ENCODE measurements around the gene MFSD12. TPM values are rescaled to one million over a fixed set of nuclear protein-coding genes. Genes with fewer than 3 reads are reported as not detected.
A peak's percentile ranks its signal among the peaks of the same experiment; 100 is the strongest.

Gene MFSD12
- total and polyA plus RNA-seq, 2 donors (not counting 3 experiments of a cell fraction or from before 2014, with no cell fraction given) = 51.7 to 78.9 TPM

- no peak for FAIRE-seq
- H2AFZ ChIP-seq (ENCODE audit: low read depth, low read length) = no peak overlapping the region
- no peaks in the 10 kb centered on the region for H3K9me3 ChIP-seq (replicated peaks; ENCODE audit: control insufficient read depth, insufficient read depth, low read length)
- TF ChIP-seq EZH2 (IDR thresholded peaks at IDR 0.05; ENCODE audit: borderline replicate concordance, low read depth, low read length, severe bottlenecking) (no peak), JUN (IDR thresholded peaks at IDR 0.05; ENCODE audit: borderline replicate concordance, insufficient read depth, insufficient read length, low read depth) (no peak), MYC (IDR thresholded peaks at IDR 0.05; ENCODE audit: low read depth, low read length) (no peak), FOS (IDR thresholded peaks at IDR 0.05; ENCODE audit: borderline replicate concordance, insufficient read depth, low read length) (no peak), MAX (IDR thresholded peaks at IDR 0.05; ENCODE audit: insufficient read depth, insufficient read length) (no peak), CTCF (IDR thresholded peaks at IDR 0.05; ENCODE audit: extremely low read depth in 1 of 2, insufficient read depth in 1 of 2, low read depth in 1 of 2, low read length in 2 of 2) (no peak), GATA2 (IDR thresholded peaks at IDR 0.05; ENCODE audit: insufficient read depth, insufficient read length, low read depth, low read length) (no peak), POLR2AphosphoS5 (IDR thresholded peaks at IDR 0.05; ENCODE audit: insufficient read depth, low read depth, low read length) (no peak), POLR2A (IDR thresholded peaks at IDR 0.05; ENCODE audit: low read depth, low read length) (no peak)
- no peak overlapping the region for H3K9ac ChIP-seq (replicated peaks; ENCODE audit: extremely low read depth, insufficient read depth, low read length)
- no peak overlapping the region for H3K4me3 ChIP-seq (replicated peaks in 1 of 3; ENCODE audit: insufficient read depth in 1 of 3, low read depth in 1 of 3, low read length in 3 of 3)
- no peaks in the 10 kb centered on the region for H3K9me1 ChIP-seq (replicated peaks; ENCODE audit: control insufficient read depth, extremely low read depth, insufficient read depth, low read length)
- intact Hi-C loops (cut with micrococcal nuclease) = loop anchor here (5.0 kb wide), 1 partner anchor 33 kb away; the partner anchor contains the start of gene HMG20B
- peaks cover 23% of the 10 kb centered on the region for H3K4me1 ChIP-seq (ENCODE audit: control insufficient read depth, extremely low read depth, insufficient read depth, low read length)
- no peak for DNase-seq (ENCODE audit: low read depth, low spot score)
- H3K36me3 ChIP-seq (ENCODE audit: control insufficient read depth in 2 of 2, extremely low read depth in 1 of 2, insufficient read depth in 2 of 2, low read length in 2 of 2) = no peaks in the 10 kb centered on the region
- no peaks in the 10 kb centered on the region for H3K79me2 ChIP-seq (ENCODE audit: control insufficient read depth, insufficient read depth, low read length)
- BruUV-seq (replicated peaks) = TSS peak; percentile 22
- ChIA-PET CTCF (no interaction called here), POLR2A (no interaction called here)
- dilution Hi-C loops (cut with MboI; ENCODE audit: extremely low pct_ligation_motif_present, low sequenced_read_pairs) = no loop called here
- H3K27ac ChIP-seq (ENCODE audit: insufficient read depth, low read depth, low read length) = no peak overlapping the region
- H3K27me3 ChIP-seq (ENCODE audit: control insufficient read depth in 2 of 2, insufficient read depth in 2 of 2, low read length in 2 of 2) = no peaks in the 10 kb centered on the region
- H3K4me2 ChIP-seq (ENCODE audit: insufficient read depth, low read length) = no peak overlapping the region
- H4K20me1 ChIP-seq (replicated peaks; ENCODE audit: control insufficient read depth, extremely low read depth, insufficient read depth, low read length) = no peaks in the 10 kb centered on the region
Observed at GRCh38 chr19:3604987-3605343, 47.6 kb upstream of the MFSD12 start.

All from endothelial cell of umbilical vein (primary cell).